Bronchial epithelial cell (primary cell): ENCODE data around the gene CDC42BPA. TPM values are rescaled to one million over a fixed set of nuclear protein-coding genes. Genes with fewer than 3 reads are reported as not detected.
A peak's percentile ranks its signal among the peaks of the same experiment; 100 is the strongest.

Source experiments
- DNase-seq: peaks from one replicate; pipeline ENCODE4 v3.0.0-alpha.2; 2010; ENCODE audit warnings: low read depth
- FAIRE-seq: peaks from 2 replicates; lab custom pipeline; 2011; peaks lifted over from hg19 to GRCh38; lab: Jason Lieb, UNC
- H3K27me3 ChIP-seq: 2 replicates; pipeline ENCODE4 v1.5.1; 2011; ENCODE audit warnings: low read length; ENCODE audit not compliant: control insufficient read depth, insufficient read depth
- H3K36me3 ChIP-seq: 2 replicates; pipeline ENCODE4 v1.5.1; 2011; ENCODE audit warnings: low read length; ENCODE audit not compliant: control insufficient read depth, insufficient read depth
- H3K4me3 ChIP-seq: 2 replicates; pipeline ENCODE4 v1.5.1; 2011; ENCODE audit warnings: mild to moderate bottlenecking, low read depth, low read length, control low read depth
- CTCF ChIP-seq: IDR thresholded peaks from 2 replicates; pipeline ENCODE4 v1.5.1; 2011; ENCODE audit warnings: mild to moderate bottlenecking, moderate library complexity, low read length, control low read depth, inconsistent platforms; ENCODE audit not compliant: insufficient read depth, severe bottlenecking
- total RNA-seq: library from RNA; depleted of rRNA; stranded (reverse); fragments of >200 nt; gene quantifications from 2 replicates; pipeline ENCODE4 v1.2.1, GENCODE V29; 2014

Gene CDC42BPA
- total RNA-seq, 1 donor from 2014 or later, result 25.8 TPM

GRCh38 chr1:227320476-227320875, 2.2 kb upstream of the CDC42BPA start:
- no peak for TF ChIP-seq CTCF
- FAIRE-seq (no peak), DNase-seq (no peak)
- Histone ChIP-seq H3K27me3 (no peaks in the 10 kb centered on the region), H3K36me3 (no peaks in the 10 kb centered on the region), H3K4me3 (no peak overlapping the region)

GRCh38 chr1:227318853-227319607, 738 bp upstream of the CDC42BPA start:
- FAIRE-seq (no peak), DNase-seq (peak; percentile 75)
- H3K27me3 ChIP-seq, result no peaks in the 10 kb centered on the region
- no peaks in the 10 kb centered on the region for H3K36me3 ChIP-seq
- H3K4me3 ChIP-seq, result peak overlapping the region; percentile 82
- no peak for TF ChIP-seq CTCF

GRCh38 chr1:227317523-227318015, 723 bp downstream of the CDC42BPA start:
- Histone ChIP-seq H3K27me3 (no peaks in the 10 kb centered on the region), H3K4me3 (peak overlapping the region; percentile 82), H3K36me3 (no peaks in the 10 kb centered on the region)
- peak; percentile 62 for DNase-seq
- FAIRE-seq, result no peak
- no peak for TF ChIP-seq CTCF

- Histone ChIP-seq H3K27me3 (no peaks in the 10 kb centered on the region), H3K36me3 (no peaks in the 10 kb centered on the region), H3K4me3 (peak overlapping the region; percentile 82)
- no peak for TF ChIP-seq CTCF
- no peak for FAIRE-seq
- DNase-seq, result no peak
These were observed 1.3 kb downstream of the CDC42BPA start for GRCh38 chr1:227317011-227317451.

- H3K27me3 ChIP-seq, result no peaks in the 10 kb centered on the region
- FAIRE-seq, result no peak
- TF ChIP-seq CTCF, result no peak
- peak overlapping the region; percentile 82 for H3K4me3 ChIP-seq
- DNase-seq, result no peak
- H3K36me3 ChIP-seq, result no peaks in the 10 kb centered on the region
These were observed 1.8 kb downstream of the CDC42BPA start for GRCh38 chr1:227316456-227316855.
